SK-MEL-5 (cell line): Measurements from ENCODE around the gene GOLGA6A. TPM values are rescaled to one million over a fixed set of nuclear protein-coding genes. Genes with fewer than 3 reads are reported as not detected.
"Not testable (repeated sequence)": the region's sequence is repeated elsewhere in the genome, so short reads cannot be mapped to it uniquely, and the experiment has no call there.

Source experiments
- DNase-seq: peaks from one replicate; pipeline ENCODE4 v3.0.0-alpha.2; 2016; ENCODE audit warnings: low read depth, low spot score
- in situ Hi-C: cut with HindIII; loops from 2 replicates; pipeline ENCODE4 v1.10.0; 2016; ENCODE audit warnings: low sequenced_read_pairs, high pct_unique_total_duplicates, low pct_unique_long_range_greater_than_20kb
- polyA plus RNA-seq, 2 experiments: library from polyadenylated mRNA; depleted of rRNA; stranded (reverse); fragments of >200 nt; gene quantifications; 2 replicates each; pipeline ENCODE4 v1.2.3, GENCODE V29; 2015
- total RNA-seq: library from RNA; depleted of rRNA; stranded (reverse); fragments of >200 nt; shearing (Covaris generic); gene quantifications from 2 replicates; pipeline ENCODE4 v1.2.3, GENCODE V29; 2014; rRNA removed

GOLGA6A gene, protein sequence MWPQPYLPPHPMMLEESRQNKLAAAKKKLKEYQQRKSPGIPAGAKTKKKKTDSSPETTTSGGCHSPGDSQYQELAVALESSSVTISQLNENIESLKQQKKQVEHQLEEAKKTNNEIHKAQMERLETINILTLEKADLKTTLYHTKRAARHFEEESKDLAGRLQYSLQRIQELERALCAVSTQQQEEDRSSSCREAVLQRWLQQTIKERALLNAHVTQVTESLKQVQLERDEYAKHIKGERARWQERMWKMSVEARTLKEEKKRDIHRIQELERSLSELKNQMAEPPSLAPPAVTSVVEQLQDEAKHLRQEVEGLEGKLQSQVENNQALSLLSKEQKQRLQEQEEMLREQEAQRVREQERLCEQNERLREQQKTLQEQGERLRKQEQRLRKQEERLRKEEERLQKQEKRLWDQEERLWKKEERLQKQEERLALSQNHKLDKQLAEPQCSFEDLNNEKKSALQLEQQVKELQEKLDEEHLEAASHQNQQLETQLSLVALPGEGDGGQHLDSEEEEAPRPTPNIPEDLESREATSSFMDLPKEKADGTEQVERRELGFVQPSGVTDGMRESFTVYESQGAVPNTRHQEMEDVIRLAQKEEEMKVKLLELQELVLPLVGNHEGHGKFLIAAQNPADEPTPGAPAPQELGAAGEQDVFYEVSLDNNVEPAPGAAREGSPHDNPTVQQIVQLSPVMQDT
- not detected in 2 replicates for total RNA-seq
- 0.04 TPM in 1 of 2 replicates, not detected in the other for polyA plus RNA-seq (2015; cell fraction: cytosol; rRNA removed)
- 0.05 and 0.12 TPM in 2 replicates for polyA plus RNA-seq (2015; cell fraction: nucleus; rRNA removed)

GRCh38 chr15:74082450-74082849 is at the start of gene GOLGA6A:
Gene GOLGA6A (minus strand): TSS chr15:74082550. CDS start chr15:74082509, 41 bp downstream.
- DNase-seq, in situ Hi-C loops: not testable (repeated sequence)

DNA sequence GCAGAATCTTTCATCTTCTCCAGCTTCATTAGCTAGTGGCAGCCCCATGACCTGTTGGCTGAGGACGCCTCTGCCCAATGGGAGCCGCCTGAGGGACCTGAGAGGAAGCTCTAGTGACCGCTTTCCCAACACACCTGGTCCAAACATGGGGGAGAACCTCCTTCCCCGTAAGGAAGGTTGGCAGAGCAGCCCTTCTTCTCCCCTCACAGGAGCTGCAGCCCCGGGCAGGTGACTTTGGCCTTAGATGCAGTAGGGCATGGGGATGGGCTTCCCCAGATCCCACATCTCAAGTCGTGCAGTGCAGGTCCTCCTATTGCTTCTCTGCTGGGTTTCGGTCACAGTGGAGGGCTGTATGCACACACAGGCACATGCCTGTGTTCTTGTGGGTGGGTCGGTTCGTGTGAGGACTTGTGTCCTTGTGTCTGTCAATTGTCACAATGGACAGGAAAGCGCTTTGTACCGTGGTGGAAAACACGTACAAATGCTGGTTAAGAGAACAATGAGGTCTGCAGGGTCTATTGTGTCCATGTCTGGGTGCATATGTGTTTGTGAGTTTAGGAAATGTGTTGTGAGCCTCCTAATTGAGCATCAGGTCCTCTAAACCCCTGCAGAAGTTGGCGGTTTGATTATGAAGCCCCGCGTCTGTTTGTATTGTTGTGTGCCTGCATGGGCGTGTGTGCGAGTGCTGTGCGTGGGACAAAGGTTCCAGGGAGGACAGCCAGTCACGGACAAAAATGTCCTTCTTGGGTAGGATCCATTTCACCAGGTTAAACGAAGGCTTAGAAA is 49.5 kb upstream of the GOLGA6A start:
- DNase-seq, result no peak
- in situ Hi-C loops, result no loop called here

GRCh38 chr15:74130849-74131627 is 48.7 kb upstream of the GOLGA6A start:
- no peak for DNase-seq
- in situ Hi-C loops, result no loop called here

- DNase-seq, result no peak
- in situ Hi-C loops, result no loop called here
Measured at GRCh38 chr15:74130155-74130848, 48.0 kb upstream of the GOLGA6A start, which contains the start of gene ISLR2. Gene ISLR2 (plus strand): TSS chr15:74130586. CDS start chr15:74132755, 2,169 bp downstream.

DNA sequence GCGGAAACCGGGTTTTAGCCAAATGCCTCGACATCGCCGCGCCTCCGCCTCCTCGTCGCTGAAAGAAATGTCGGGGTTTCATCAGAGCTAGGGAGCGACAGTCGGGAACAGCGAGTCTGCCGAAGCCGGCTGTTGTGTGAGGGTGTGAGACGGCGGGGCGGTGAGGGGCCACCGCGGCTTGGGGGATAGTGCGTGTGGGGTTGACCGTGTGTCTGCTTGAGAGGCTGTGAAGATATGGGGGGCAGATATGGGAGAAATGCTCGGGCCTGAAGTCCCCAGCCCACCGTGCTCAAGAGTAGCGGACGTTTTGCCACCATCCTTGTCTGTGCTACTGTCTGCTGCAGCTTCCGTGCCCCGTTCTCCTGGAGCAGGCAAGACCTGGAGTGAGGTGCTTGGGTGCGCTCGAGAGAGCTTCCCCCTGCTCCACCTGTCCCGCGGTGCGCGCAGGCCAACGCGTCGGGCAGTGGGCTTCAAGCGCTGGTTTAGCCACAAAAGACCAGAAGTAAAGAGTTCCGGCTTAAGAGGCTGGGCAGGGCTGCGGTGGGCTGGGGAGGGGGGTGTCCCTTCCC is 47.3 kb upstream of the GOLGA6A start:
- in situ Hi-C loops, result no loop called here
- DNase-seq, result no peak

GRCh38 chr15:74128785-74129585 is 46.6 kb upstream of the GOLGA6A start:
- no peak for DNase-seq
- in situ Hi-C loops, result no loop called here

GRCh38 chr15:74127954-74128784 is 45.8 kb upstream of the GOLGA6A start:
- peak; percentile 11 for DNase-seq
- in situ Hi-C loops, result no loop called here

DNA sequence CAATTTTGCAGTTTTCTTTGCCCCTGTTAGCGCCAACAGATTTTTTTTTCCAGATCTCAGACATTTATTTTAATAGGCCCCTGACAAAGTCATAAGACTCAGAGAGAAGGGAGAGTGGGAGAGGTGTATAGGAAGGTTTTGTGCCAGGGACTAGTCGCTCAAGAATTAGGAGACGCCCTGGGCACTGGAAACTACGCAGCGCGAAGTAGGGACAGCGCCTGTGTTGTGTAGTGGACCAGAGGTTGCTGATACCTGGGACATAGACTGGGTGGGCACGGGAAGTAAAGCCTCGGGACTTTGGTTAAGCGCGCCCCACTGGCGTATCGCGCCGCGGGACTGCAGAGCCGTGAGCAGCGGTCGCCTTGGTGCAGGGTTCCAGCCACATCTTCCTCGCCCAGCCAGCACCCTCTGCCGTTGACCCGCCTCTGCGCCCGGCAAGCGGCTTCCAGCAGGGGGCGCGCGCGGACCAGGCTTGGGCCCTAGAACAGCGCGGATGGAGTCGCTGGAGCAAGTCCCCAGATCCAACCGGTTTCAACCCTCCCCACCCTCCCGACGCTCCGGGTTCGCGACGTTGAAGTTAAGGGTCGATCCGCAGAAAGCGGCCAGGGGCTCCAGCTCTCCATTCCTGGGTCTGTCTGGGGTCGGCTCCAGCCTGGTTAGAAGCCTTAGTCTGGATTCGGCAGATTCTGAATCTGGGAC is 45.1 kb upstream of the GOLGA6A start:
- peak; percentile 81 for DNase-seq
- in situ Hi-C loops, result no loop called here

- in situ Hi-C loops, result loop anchor here (25.0 kb wide), 1 partner anchor 188 kb away; no protein-coding TSS in a partner anchor
- DNase-seq, result no peak
Measured at GRCh38 chr15:74124759-74125158, 42.4 kb upstream of the GOLGA6A start.

- DNase-seq, result no peak
- in situ Hi-C loops, result loop anchor here (25.0 kb wide), 1 partner anchor 188 kb away; no protein-coding TSS in a partner anchor
Measured at GRCh38 chr15:74124196-74124595, 41.8 kb upstream of the GOLGA6A start.

- DNase-seq, result no peak
- in situ Hi-C loops, result loop anchor here (25.0 kb wide), 1 partner anchor 189 kb away; no protein-coding TSS in a partner anchor
Measured at GRCh38 chr15:74123658-74124057, 41.3 kb upstream of the GOLGA6A start.

DNA sequence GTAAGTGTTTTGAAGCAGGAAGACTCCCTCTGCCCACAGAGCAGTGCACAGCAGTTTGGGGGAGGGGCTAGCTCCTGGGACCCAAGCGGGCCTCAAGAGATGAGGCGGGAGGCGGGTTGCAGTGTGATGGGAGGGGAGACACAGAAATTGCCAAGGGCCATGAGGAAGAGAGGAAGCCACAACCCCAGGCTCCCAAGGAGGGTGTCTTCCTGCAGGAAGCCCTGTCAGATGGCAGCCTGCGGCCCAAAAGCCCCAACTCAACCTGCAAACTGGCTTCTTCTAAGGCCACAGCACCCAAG is 40.7 kb upstream of the GOLGA6A start:
- DNase-seq, result no peak
- in situ Hi-C loops, result loop anchor here (25.0 kb wide), 1 partner anchor 189 kb away; no protein-coding TSS in a partner anchor

DNA sequence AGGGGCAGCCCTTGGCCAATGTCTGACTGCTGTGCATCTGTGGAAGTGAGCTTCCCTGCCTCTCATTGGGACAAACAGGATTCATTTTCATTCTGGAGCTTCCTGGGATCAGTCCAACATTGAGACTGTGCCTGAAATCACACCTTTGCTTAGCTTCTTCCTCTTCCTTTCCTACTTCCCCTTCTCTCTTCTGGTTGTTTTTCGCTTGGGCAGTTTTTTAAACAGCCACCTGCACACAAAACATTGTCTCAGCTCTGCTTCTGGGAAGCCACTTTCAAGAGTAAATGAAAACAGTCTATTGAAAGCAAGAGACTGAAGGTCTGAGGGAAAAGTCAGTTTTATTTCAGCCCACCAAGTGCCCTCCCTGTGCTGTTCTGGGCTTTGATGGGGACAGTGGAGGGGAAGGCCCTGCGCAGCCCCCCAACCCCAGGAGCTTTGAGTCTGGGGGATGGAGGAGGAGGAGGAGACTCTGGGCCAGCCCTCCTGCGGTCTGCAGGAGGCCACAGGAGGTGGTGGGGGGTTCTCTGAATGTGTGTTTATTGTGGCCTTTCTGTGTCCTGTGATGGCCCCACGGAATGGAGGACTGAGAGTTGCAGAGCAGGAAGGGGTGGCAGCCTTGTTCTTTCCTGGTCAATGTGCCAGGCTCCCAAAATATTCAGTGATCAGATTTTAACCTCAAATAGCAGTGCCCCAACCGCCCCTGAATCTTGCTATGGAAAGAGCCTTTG is 40.2 kb upstream of the GOLGA6A start:
- no peak for DNase-seq
- in situ Hi-C loops, result loop anchor here (25.0 kb wide), 1 partner anchor 190 kb away; no protein-coding TSS in a partner anchor
